Endothelial cell of umbilical vein (primary cell): ENCODE measurements around the gene STAB1. TPM values are rescaled to one million over a fixed set of nuclear protein-coding genes. Genes with fewer than 3 reads are reported as not detected.

Source experiments
- BruUV-seq: library from RNA; stranded (reverse); fragments of 400-500 nt; replicated peaks from 2 replicates; lab custom pipeline; 2021; lab: Mats Ljungman, UMichigan
- CTCF ChIA-PET: fragments of 300-600, 350-600 bp; sonication (Branson Sonifier 250); formaldehyde crosslinking; loops from one replicate; lab custom pipeline; 2021; ENCODE audit warnings: antibody characterized with exemption, inconsistent platforms; lab: Charles Lee
- POLR2A ChIA-PET: fragments of 300-600, 350-600 bp; sonication (Branson Sonifier 250); formaldehyde crosslinking; loops from one replicate; lab custom pipeline; 2021; ENCODE audit warnings: antibody characterized with exemption, inconsistent platforms; lab: Charles Lee
- DNase-seq: peaks from one replicate; pipeline ENCODE4 v3.0.0-alpha.2; 2011; ENCODE audit warnings: low read depth, low spot score
- FAIRE-seq: peaks from 2 replicates; lab custom pipeline; 2011; peaks lifted over from hg19 to GRCh38; lab: Jason Lieb, UNC
- H2AFZ ChIP-seq: 2 replicates; pipeline ENCODE4 v1.6.0; 2012; ENCODE audit warnings: low read depth, low read length, control low read depth, inconsistent platforms
- H3K27ac ChIP-seq: 2 replicates; pipeline ENCODE4 v1.5.1; 2011; ENCODE audit warnings: low read depth, mild to moderate bottlenecking, control low read depth, low read length, moderate library complexity; ENCODE audit not compliant: insufficient read depth
- H3K27me3 ChIP-seq, 2 experiments: 2 replicates each; pipeline versions ENCODE4 v1.6.0 to v1.6.1; 2011; ENCODE audit warnings: low read length in 2 of 2, mixed read lengths in 1 of 2; ENCODE audit not compliant: control insufficient read depth in 2 of 2, insufficient read depth in 2 of 2
- H3K36me3 ChIP-seq, 2 experiments: 2 replicates in 1 of 2; 3 replicates in 1 of 2; pipeline ENCODE4 v1.5.1; 2011; ENCODE audit warnings: low read length in 2 of 2, mild to moderate bottlenecking in 1 of 2, moderate library complexity in 1 of 2; ENCODE audit not compliant: control insufficient read depth in 2 of 2, insufficient read depth in 2 of 2; ENCODE audit errors: extremely low read depth in 1 of 2
- H3K4me1 ChIP-seq: 3 replicates; pipeline ENCODE4 v1.5.1; 2011; ENCODE audit warnings: mild to moderate bottlenecking, low read length; ENCODE audit not compliant: control insufficient read depth, insufficient read depth; ENCODE audit errors: extremely low read depth
- H3K4me2 ChIP-seq: 2 replicates; pipeline ENCODE4 v1.6.1; 2011; ENCODE audit warnings: low read length, control low read depth, mixed read lengths; ENCODE audit not compliant: insufficient read depth
- H3K4me3 ChIP-seq, 3 experiments: fragments of 200-600 bp in 1 of 3; sonication (generic), shearing (Covaris generic) in 1 of 3; replicated peaks in 1 of 3; 2 replicates each; pipeline ENCODE4 v1.5.1; 2011 to 2016; ENCODE audit warnings: control low read depth in 3 of 3, low read length in 3 of 3, mild to moderate bottlenecking in 2 of 3, inconsistent platforms in 1 of 3, low read depth in 1 of 3, moderate library complexity in 1 of 3; ENCODE audit not compliant: insufficient read depth in 1 of 3
- H3K79me2 ChIP-seq: 2 replicates; pipeline ENCODE4 v1.6.0; 2012; ENCODE audit warnings: low read length, inconsistent platforms; ENCODE audit not compliant: control insufficient read depth, insufficient read depth
- H3K9ac ChIP-seq: replicated peaks from 2 replicates; pipeline ENCODE3; 2011; ENCODE audit warnings: low read length, control low read depth; ENCODE audit not compliant: insufficient read depth; ENCODE audit errors: extremely low read depth
- H3K9me1 ChIP-seq: replicated peaks from 3 replicates; pipeline ENCODE4 v1.6.0; 2011; ENCODE audit warnings: mild to moderate bottlenecking, low read length; ENCODE audit not compliant: control insufficient read depth, insufficient read depth; ENCODE audit errors: extremely low read depth
- H3K9me3 ChIP-seq: replicated peaks from 2 replicates; pipeline ENCODE4 v1.5.1; 2012; ENCODE audit warnings: low read length, inconsistent platforms; ENCODE audit not compliant: control insufficient read depth, insufficient read depth
- H4K20me1 ChIP-seq: replicated peaks from 2 replicates; pipeline ENCODE3; 2011; ENCODE audit warnings: mild to moderate bottlenecking, low read length; ENCODE audit not compliant: control insufficient read depth, insufficient read depth; ENCODE audit errors: extremely low read depth
- EZH2 ChIP-seq: IDR thresholded peaks from 2 replicates; pipeline ENCODE4 v1.6.1; 2012; ENCODE audit warnings: borderline replicate concordance, low read depth, mild to moderate bottlenecking, moderate library complexity, low read length, inconsistent platforms; ENCODE audit not compliant: severe bottlenecking
- FOS ChIP-seq: IDR thresholded peaks from 2 replicates; pipeline ENCODE4 v1.6.1; 2011; ENCODE audit warnings: mild to moderate bottlenecking, low read length, moderate library complexity, borderline replicate concordance; ENCODE audit not compliant: insufficient read depth
- GATA2 ChIP-seq: IDR thresholded peaks from 2 replicates; pipeline ENCODE4 v1.7.0; 2011; ENCODE audit warnings: low read depth, mild to moderate bottlenecking, moderate library complexity, mixed read lengths, low read length; ENCODE audit not compliant: insufficient read length, insufficient read depth
- MYC ChIP-seq: IDR thresholded peaks from one replicate; pipeline ENCODE4 v1.6.1; 2011; ENCODE audit warnings: mild to moderate bottlenecking, low read depth, low read length
- POLR2A ChIP-seq: IDR thresholded peaks from 2 replicates; pipeline ENCODE4 v1.6.1; 2012; ENCODE audit warnings: low read depth, mild to moderate bottlenecking, control low read depth, low read length
- POLR2AphosphoS5 ChIP-seq: IDR thresholded peaks from 2 replicates; pipeline ENCODE4 v1.6.1; 2012; ENCODE audit warnings: low read depth, mild to moderate bottlenecking, control low read depth, low read length, moderate library complexity; ENCODE audit not compliant: insufficient read depth
- dilution Hi-C: fragments of 300-500 bp; cut with MboI; formaldehyde crosslinking; loops from one replicate; pipeline ENCODE4 v1.15.0; 2019; ENCODE audit warnings: low sequenced_read_pairs; ENCODE audit not compliant: extremely low pct_ligation_motif_present
- intact Hi-C: fragments of 100-400 bp; cut with micrococcal nuclease; formaldehyde crosslinking; loops from one replicate; pipeline ENCODE4 v1.10.0; 2022
- polyA plus RNA-seq, 4 experiments: library from polyadenylated mRNA; depleted of rRNA in 3 of 4; stranded (reverse) in 3 of 4; unstranded in 1 of 4; fragments of >200 nt; gene quantifications; 2 replicates each; pipeline versions ENCODE4 v1.2.1 to v1.2.3, GENCODE V29; 2011 to 2012; ENCODE audit warnings: missing spikeins in 1 of 4
- total RNA-seq: library from RNA; stranded (reverse); gene quantifications from 2 replicates; pipeline ENCODE4 v1.2.3, GENCODE V29; 2021
- TF ChIP-seq, protein P1 (sequence below), 2 donors: IDR thresholded peaks; 1 replicate in 1 of 2; 2 replicates in 1 of 2; pipeline ENCODE4 v1.5.1; 2011; ENCODE audit warnings: low read length in 2 of 2, mild to moderate bottlenecking in 2 of 2, moderate library complexity in 2 of 2, control low read depth in 1 of 2, inconsistent platforms in 1 of 2, low read depth in 1 of 2; ENCODE audit not compliant: insufficient read depth in 1 of 2; ENCODE audit errors: extremely low read depth in 1 of 2

The STAB1 gene
- total and polyA plus RNA-seq, 2 donors (not counting 3 experiments of a cell fraction or from before 2014, with no cell fraction given), result 369 TPM

DNA sequence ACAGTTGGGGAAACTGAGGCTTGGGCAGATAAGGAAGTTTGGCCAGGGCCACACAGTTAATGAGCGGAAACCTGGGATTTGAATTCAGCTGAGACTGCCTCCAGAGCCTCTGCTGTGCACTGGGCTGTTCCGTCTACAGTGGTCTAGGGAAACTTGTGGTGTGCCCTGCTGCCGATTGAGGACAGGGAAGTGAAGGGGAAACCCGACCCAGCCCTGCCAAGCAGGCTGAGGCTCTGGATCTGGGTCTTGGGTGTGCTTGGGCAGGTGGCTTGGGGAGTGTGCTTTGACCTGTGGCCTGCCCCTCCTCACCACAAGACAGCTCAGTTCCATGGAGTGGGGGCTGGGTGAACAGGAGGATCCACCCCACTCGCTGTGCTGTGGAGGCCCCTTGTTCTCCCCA lies 22.1 kb upstream of the STAB1 start:
- DNase-seq (no peak), FAIRE-seq (no peak)
- no peaks in the 10 kb centered on the region for H4K20me1 ChIP-seq
- no peak overlapping the region for H3K4me2 ChIP-seq
- no peaks in the 10 kb centered on the region for H3K9me3 ChIP-seq
- H3K79me2 ChIP-seq, result peaks cover 7% of the 10 kb centered on the region
- H3K27ac ChIP-seq, result no peak overlapping the region
- dilution Hi-C loops (no loop called here), intact Hi-C loops (loop anchor here (10.0 kb wide), 1 partner anchor 212 kb away; the partner anchor contains the start of genes GNL3 and PBRM1)
- CTCF ChIA-PET, result interaction anchor here (1.4 to 5.2 kb wide), 3 partner anchors 18 to 60 kb away, joined by 3 to 29 read pairs (median 14); partner anchors contain the start of gene STAB1
- H3K4me3 ChIP-seq, result no peak overlapping the region
- POLR2A ChIA-PET, result no interaction called here
- peaks cover 22 to 43% of the 10 kb centered on the region in 2 experiments for H3K36me3 ChIP-seq
- no peak overlapping the region for H3K9ac ChIP-seq
- TF ChIP-seq, protein P1, sequence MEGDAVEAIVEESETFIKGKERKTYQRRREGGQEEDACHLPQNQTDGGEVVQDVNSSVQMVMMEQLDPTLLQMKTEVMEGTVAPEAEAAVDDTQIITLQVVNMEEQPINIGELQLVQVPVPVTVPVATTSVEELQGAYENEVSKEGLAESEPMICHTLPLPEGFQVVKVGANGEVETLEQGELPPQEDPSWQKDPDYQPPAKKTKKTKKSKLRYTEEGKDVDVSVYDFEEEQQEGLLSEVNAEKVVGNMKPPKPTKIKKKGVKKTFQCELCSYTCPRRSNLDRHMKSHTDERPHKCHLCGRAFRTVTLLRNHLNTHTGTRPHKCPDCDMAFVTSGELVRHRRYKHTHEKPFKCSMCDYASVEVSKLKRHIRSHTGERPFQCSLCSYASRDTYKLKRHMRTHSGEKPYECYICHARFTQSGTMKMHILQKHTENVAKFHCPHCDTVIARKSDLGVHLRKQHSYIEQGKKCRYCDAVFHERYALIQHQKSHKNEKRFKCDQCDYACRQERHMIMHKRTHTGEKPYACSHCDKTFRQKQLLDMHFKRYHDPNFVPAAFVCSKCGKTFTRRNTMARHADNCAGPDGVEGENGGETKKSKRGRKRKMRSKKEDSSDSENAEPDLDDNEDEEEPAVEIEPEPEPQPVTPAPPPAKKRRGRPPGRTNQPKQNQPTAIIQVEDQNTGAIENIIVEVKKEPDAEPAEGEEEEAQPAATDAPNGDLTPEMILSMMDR (IDR thresholded peaks at IDR 0.05; ENCODE audit: extremely low read depth in 1 of 2, insufficient read depth in 1 of 2, low read depth in 1 of 2, low read length in 2 of 2), result no peak
- TF ChIP-seq POLR2AphosphoS5 (no peak), FOS (no peak), POLR2A (no peak), MYC (no peak), EZH2 (no peak), GATA2 (no peak)
- BruUV-seq, result no TSS peak
- H2AFZ ChIP-seq, result no peak overlapping the region
- H3K4me1 ChIP-seq, result no peaks in the 10 kb centered on the region
- H3K9me1 ChIP-seq, result no peaks in the 10 kb centered on the region
- H3K27me3 ChIP-seq, result no peaks in the 10 kb centered on the region
